ENCODE results near the gene LMTK2. TPM values are rescaled to one million over a fixed set of nuclear protein-coding genes. Genes with fewer than 3 reads are reported as not detected.

Gene LMTK2
- total RNA-seq, 1 donor from 2014 or later: 12.9 TPM

DNA sequence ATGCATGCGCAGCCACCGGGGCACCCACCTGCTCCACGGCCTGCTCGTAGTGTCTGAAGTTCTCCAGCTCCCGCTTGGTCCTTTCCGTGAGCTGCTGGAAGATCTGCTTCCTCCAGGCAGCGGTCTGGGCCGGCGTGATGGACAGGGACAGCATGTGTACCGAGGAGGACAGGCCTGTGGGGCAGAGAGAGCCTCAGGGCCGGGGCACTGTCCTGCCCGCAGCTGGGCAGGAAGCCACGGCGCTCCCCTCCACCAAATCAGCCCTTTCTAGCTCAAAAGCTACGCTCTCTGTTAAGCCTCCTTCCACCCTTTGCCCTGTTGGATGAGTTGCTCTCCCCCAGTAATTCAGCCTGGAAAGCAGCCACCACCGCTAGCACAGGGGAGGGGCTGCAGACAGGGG is 126.1 kb downstream of the LMTK2 start:
- Histone ChIP-seq H3K27me3 (ENCODE audit: control insufficient read depth, insufficient read depth, low read length) (no peaks in the 10 kb centered on the region), H3K36me3 (ENCODE audit: control insufficient read depth, insufficient read depth, low read length) (peaks cover 2% of the 10 kb centered on the region), H3K4me3 (ENCODE audit: low read depth, low read length) (no peak overlapping the region)
- FAIRE-seq (no peak), DNase-seq (ENCODE audit: low read depth) (no peak)
- TF ChIP-seq, protein P1, sequence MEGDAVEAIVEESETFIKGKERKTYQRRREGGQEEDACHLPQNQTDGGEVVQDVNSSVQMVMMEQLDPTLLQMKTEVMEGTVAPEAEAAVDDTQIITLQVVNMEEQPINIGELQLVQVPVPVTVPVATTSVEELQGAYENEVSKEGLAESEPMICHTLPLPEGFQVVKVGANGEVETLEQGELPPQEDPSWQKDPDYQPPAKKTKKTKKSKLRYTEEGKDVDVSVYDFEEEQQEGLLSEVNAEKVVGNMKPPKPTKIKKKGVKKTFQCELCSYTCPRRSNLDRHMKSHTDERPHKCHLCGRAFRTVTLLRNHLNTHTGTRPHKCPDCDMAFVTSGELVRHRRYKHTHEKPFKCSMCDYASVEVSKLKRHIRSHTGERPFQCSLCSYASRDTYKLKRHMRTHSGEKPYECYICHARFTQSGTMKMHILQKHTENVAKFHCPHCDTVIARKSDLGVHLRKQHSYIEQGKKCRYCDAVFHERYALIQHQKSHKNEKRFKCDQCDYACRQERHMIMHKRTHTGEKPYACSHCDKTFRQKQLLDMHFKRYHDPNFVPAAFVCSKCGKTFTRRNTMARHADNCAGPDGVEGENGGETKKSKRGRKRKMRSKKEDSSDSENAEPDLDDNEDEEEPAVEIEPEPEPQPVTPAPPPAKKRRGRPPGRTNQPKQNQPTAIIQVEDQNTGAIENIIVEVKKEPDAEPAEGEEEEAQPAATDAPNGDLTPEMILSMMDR (IDR thresholded peaks at IDR 0.05; ENCODE audit: insufficient read depth, low read length, severe bottlenecking): no peak

DNA sequence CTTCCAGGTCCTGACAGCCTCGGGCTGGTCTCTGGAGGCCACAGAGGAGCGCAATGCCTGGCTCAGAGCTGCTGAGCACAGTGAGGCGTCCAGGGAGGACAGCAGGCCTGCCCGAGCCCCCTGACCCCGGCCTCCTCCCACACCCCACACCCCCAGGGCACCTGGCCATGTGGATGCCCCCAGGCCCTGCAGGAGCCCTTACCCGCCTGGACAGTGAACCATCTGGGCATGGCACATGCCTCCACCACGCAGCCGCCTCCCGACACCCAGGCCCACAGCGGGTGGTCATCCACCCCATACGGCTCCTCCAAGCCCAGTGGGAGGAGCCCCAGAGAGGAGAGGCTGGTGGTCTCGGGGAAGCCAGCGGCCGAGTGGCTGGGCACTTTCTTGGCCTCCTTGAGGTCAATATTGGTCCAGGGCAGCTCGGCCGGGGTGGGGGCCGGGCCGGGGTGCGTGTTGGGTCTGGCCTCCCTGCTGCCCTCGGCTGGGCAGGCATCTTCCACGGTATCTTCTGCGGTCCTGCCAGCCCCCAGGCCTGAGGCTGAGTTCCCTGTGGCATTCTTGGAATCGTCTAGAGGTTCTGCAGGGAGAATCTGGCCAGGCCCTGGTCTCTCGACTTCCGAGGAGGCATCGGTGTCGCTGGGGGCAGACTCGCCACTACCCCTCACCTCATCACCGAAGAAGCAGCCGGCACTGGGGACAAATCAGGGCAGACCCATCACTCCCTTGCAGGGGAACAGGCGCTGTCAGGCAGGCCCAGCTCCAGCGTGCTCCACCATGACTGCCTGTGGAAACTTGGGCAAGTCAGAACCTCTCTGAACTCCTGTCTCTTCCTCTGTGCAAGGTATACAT is 126.8 kb downstream of the LMTK2 start:
- FAIRE-seq: no peak
- no peak for DNase-seq (ENCODE audit: low read depth)
- Histone ChIP-seq H3K4me3 (ENCODE audit: low read depth, low read length) (no peak overlapping the region), H3K27me3 (ENCODE audit: control insufficient read depth, insufficient read depth, low read length) (no peaks in the 10 kb centered on the region), H3K36me3 (ENCODE audit: control insufficient read depth, insufficient read depth, low read length) (peaks cover 2% of the 10 kb centered on the region)
- TF ChIP-seq, protein P1 (IDR thresholded peaks at IDR 0.05; ENCODE audit: insufficient read depth, low read length, severe bottlenecking): no peak

DNA sequence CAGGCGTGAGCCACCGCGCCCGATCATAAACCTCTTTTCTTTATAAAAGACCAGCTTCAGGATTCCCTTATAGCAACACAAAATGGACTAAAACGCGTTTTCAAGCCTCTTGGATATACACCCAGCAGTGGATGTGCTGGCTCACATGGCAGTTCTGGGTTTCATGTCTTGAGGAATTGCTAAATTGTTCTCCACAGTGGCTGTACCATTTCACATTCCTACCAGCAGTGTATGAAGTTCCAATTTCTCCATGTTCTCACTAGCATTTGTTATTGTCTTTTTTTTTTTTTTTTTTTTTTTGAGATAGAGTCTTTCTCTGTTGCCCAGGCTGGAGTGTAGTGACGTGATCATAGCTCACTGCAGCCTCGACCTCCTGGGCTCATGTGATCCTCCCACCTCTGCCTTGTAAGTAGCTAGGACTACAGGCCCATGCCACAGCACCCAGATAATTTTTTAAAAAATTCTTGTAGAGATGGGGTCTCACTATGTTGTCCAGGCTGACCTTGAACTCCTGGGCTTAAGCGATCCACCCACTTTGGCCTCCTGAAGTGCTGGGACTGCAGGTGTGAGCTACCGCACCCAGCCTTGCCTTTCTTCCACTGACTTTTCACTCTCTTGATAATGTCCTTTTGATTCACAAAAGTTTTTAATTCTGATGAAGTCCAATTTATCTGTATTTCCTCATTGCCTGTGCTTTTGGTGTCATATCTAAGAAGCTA is 127.9 kb downstream of the LMTK2 start:
- Histone ChIP-seq H3K4me3 (ENCODE audit: low read depth, low read length) (no peak overlapping the region), H3K27me3 (ENCODE audit: control insufficient read depth, insufficient read depth, low read length) (no peaks in the 10 kb centered on the region), H3K36me3 (ENCODE audit: control insufficient read depth, insufficient read depth, low read length) (peaks cover 2% of the 10 kb centered on the region)
- FAIRE-seq (no peak), DNase-seq (ENCODE audit: low read depth) (no peak)
- TF ChIP-seq, protein P1 (IDR thresholded peaks at IDR 0.05; ENCODE audit: insufficient read depth, low read length, severe bottlenecking): no peak

DNA sequence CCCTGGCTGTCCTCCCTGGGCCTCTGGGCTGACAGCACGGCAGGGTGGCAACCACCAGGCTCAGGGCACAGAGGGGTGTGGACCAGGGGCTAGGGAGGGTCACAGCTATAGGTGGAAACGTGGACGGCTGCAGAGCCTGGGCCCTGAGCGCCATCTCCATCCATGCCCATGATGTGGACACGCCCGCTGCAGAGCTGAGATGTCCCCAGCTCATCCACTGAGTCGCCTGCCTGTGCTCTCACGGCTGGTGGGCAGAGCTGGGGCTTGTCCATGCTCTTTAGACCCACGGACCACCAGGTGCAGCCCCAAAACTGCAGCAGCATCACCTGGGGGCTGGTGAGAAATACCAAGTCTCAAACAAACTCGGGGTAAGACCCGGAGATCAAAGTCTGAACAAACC is 129.2 kb downstream of the LMTK2 start:
- FAIRE-seq (no peak), DNase-seq (ENCODE audit: low read depth) (no peak)
- TF ChIP-seq, protein P1 (IDR thresholded peaks at IDR 0.05; ENCODE audit: insufficient read depth, low read length, severe bottlenecking): no peak
- H3K36me3 ChIP-seq (ENCODE audit: control insufficient read depth, insufficient read depth, low read length): no peaks in the 10 kb centered on the region
- H3K27me3 ChIP-seq (ENCODE audit: control insufficient read depth, insufficient read depth, low read length): no peaks in the 10 kb centered on the region
- H3K4me3 ChIP-seq (ENCODE audit: low read depth, low read length): no peak overlapping the region

DNA sequence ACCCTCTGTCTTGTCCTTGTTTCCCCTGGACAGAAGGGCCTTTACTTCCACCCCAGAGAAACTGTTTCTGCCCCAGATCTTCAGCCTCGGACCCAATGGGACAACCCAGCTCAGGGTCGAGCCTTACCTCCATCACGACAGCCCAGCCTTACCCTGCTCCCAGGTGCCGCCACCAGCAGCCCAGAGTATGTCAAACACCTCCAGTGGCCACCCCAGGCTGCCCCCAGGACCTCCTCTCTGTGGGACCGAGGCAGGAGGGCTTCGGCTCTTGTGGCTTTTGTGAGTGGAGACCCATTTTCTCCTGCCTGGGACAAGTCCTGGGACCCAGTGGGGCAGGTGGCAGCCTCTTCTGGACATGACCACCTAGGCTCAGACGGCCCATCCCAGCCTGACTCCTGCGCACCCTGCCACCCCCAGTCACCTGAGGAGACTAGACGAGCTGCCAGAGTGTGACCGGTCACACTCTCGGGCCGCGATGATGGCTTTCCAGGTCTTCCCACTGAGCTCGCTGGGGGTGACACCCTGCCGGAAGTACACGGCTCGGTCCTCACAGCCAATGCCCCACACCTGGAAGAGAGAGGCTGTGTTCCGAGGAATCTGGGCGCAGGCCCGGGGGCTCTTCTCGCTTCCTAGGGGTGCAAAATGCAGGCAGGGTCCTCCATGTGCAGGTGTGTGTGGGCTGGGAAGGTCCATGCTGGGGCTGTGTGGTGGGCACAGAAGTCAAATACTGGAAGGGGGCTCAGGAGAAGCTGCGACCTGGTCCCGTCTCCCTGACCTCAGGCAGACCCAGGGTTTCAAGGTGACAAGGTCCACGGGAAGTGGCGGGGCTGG is 129.9 kb downstream of the LMTK2 start:
- peaks cover under 1% of the 10 kb centered on the region for H3K36me3 ChIP-seq (ENCODE audit: control insufficient read depth, insufficient read depth, low read length)
- DNase-seq (ENCODE audit: low read depth) (no peak), FAIRE-seq (no peak)
- H3K27me3 ChIP-seq (ENCODE audit: control insufficient read depth, insufficient read depth, low read length): no peaks in the 10 kb centered on the region
- H3K4me3 ChIP-seq (ENCODE audit: low read depth, low read length): no peak overlapping the region
- TF ChIP-seq, protein P1 (IDR thresholded peaks at IDR 0.05; ENCODE audit: insufficient read depth, low read length, severe bottlenecking): no peak

All from bronchial epithelial cell (primary cell).